Liver (tissue), 3 donors: ENCODE measurements around the gene IFNLR1.

ENCODE experiments used
- EGR1 ChIP-seq, 2 donors: IDR thresholded peaks; 2 replicates each; pipeline ENCODE4 v1.6.1; 2016 to 2018; ENCODE audit warnings: antibody characterized with exemption in 2 of 2, low read depth in 2 of 2
- GABPA ChIP-seq, 2 donors: IDR thresholded peaks in 1 of 2; conservative IDR thresholded peaks in 1 of 2; 2 replicates each; pipeline ENCODE4 v1.6.1; 2016; ENCODE audit warnings: antibody characterized with exemption in 2 of 2, mild to moderate bottlenecking in 1 of 2, moderate library complexity in 1 of 2
- TAF1 ChIP-seq: conservative IDR thresholded peaks from 2 replicates; pipeline ENCODE4 v1.6.1; 2016; ENCODE audit warnings: antibody characterized with exemption, mild to moderate bottlenecking
- TF ChIP-seq, protein P1 (sequence below): fragments of 150-350 bp; IDR thresholded peaks from 2 replicates; pipeline ENCODE4 v1.5.1; 2017; ENCODE audit warnings: improper control_type of control experiment, low read depth, low read length; ENCODE audit not compliant: missing input control
- TF ChIP-seq, protein P2 (sequence below): IDR thresholded peaks from 2 replicates; pipeline ENCODE4 v1.6.1; 2016; ENCODE audit warnings: antibody characterized with exemption, mild to moderate bottlenecking
- TF ChIP-seq, protein P3 (sequence below): IDR thresholded peaks from 2 replicates; pipeline ENCODE4 v1.6.1; 2016; ENCODE audit warnings: antibody characterized with exemption
- TF ChIP-seq, protein P4 (sequence below): IDR thresholded peaks from 2 replicates; pipeline ENCODE4 v1.6.1; 2016; ENCODE audit warnings: antibody characterized with exemption
- donor health status: healthy.
- donor health status: healthy.

DNA sequence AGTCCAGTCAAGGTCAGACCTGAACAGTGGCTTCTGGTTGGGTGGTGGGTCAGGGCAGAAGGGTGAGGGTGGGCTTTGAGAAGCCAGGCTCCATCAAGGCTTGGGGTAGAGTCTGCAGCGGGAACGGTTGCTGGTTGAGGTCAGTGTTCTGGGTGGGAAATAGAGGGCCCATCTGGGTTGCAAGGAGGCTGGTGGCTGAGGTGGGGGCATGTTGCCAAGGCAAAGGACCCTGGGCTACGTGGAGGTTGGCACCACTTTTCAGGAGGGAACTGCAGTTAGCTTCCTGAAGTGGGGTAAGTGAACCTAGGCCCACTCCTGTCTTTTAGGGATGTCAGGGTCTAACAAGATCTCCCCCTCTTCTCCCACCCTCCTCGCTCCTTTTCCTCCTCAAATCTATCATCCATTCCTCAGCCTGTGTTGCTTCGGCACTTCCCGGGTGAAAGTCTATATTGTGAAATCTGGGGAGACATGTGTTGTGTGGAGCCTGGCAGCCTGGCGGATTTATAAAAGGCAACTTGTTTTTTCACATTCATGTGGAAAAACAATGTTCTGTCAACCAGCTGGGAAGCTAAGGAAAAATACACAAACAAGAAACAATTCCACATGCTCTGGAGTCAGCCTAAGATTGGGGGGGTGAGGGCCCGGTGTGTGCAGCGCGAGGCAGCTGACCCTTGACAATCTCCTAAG lies 45.6 kb downstream of the IFNLR1 start:
- TF ChIP-seq, protein P1, sequence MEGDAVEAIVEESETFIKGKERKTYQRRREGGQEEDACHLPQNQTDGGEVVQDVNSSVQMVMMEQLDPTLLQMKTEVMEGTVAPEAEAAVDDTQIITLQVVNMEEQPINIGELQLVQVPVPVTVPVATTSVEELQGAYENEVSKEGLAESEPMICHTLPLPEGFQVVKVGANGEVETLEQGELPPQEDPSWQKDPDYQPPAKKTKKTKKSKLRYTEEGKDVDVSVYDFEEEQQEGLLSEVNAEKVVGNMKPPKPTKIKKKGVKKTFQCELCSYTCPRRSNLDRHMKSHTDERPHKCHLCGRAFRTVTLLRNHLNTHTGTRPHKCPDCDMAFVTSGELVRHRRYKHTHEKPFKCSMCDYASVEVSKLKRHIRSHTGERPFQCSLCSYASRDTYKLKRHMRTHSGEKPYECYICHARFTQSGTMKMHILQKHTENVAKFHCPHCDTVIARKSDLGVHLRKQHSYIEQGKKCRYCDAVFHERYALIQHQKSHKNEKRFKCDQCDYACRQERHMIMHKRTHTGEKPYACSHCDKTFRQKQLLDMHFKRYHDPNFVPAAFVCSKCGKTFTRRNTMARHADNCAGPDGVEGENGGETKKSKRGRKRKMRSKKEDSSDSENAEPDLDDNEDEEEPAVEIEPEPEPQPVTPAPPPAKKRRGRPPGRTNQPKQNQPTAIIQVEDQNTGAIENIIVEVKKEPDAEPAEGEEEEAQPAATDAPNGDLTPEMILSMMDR, result no peak
- TF ChIP-seq GABPA (IDR thresholded peaks at IDR 0.05 in 1 of 2, conservative IDR thresholded peaks at IDR 0.05 in 1 of 2) (peak in 1 of 2 donors; percentile 18), EGR1 (IDR thresholded peaks at IDR 0.05; ENCODE audit: low read depth in 2 of 2) (peak; percentile 13 to 54), TAF1 (no peak)
- TF ChIP-seq, protein P2, sequence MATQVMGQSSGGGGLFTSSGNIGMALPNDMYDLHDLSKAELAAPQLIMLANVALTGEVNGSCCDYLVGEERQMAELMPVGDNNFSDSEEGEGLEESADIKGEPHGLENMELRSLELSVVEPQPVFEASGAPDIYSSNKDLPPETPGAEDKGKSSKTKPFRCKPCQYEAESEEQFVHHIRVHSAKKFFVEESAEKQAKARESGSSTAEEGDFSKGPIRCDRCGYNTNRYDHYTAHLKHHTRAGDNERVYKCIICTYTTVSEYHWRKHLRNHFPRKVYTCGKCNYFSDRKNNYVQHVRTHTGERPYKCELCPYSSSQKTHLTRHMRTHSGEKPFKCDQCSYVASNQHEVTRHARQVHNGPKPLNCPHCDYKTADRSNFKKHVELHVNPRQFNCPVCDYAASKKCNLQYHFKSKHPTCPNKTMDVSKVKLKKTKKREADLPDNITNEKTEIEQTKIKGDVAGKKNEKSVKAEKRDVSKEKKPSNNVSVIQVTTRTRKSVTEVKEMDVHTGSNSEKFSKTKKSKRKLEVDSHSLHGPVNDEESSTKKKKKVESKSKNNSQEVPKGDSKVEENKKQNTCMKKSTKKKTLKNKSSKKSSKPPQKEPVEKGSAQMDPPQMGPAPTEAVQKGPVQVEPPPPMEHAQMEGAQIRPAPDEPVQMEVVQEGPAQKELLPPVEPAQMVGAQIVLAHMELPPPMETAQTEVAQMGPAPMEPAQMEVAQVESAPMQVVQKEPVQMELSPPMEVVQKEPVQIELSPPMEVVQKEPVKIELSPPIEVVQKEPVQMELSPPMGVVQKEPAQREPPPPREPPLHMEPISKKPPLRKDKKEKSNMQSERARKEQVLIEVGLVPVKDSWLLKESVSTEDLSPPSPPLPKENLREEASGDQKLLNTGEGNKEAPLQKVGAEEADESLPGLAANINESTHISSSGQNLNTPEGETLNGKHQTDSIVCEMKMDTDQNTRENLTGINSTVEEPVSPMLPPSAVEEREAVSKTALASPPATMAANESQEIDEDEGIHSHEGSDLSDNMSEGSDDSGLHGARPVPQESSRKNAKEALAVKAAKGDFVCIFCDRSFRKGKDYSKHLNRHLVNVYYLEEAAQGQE, result peak; percentile 41
- TF ChIP-seq, protein P3, sequence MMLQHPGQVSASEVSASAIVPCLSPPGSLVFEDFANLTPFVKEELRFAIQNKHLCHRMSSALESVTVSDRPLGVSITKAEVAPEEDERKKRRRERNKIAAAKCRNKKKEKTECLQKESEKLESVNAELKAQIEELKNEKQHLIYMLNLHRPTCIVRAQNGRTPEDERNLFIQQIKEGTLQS, result no peak
- TF ChIP-seq, protein P4, sequence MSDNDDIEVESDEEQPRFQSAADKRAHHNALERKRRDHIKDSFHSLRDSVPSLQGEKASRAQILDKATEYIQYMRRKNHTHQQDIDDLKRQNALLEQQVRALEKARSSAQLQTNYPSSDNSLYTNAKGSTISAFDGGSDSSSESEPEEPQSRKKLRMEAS, result peak; percentile 89
